Neutrophil (primary cell): Measurements from ENCODE around the gene CAMK4.

ENCODE experiments used
- H3K27ac ChIP-seq: fragments of 200-600 bp; sonication (generic); 2 replicates; pipeline ENCODE4 v1.5.1; 2016; ENCODE audit warnings: mild to moderate bottlenecking, moderate library complexity
- H3K27me3 ChIP-seq: fragments of 200-600 bp; sonication (generic); 2 replicates; pipeline ENCODE4 v1.6.0; 2016; ENCODE audit warnings: mild to moderate bottlenecking
- H3K36me3 ChIP-seq: fragments of 200-600 bp; sonication (generic); 2 replicates; pipeline ENCODE4 v1.5.1; 2017
- H3K4me1 ChIP-seq, 2 experiments: fragments of 200-600 bp in 1 of 2; sonication (generic) in 1 of 2; 1 replicate in 1 of 2; 2 replicates in 1 of 2; pipeline versions ENCODE4 v1.5.1 to v1.6.1; 2013 to 2016; ENCODE audit warnings: low read depth in 1 of 2, low read length in 1 of 2, mild to moderate bottlenecking in 1 of 2, moderate library complexity in 1 of 2; ENCODE audit not compliant: control insufficient read depth in 1 of 2, insufficient read depth in 1 of 2
- H3K4me3 ChIP-seq, 2 experiments: fragments of 200-600 bp in 1 of 2; sonication (generic) in 1 of 2; 1 replicate in 1 of 2; 2 replicates in 1 of 2; pipeline ENCODE4 v1.5.1; 2013 to 2016; ENCODE audit warnings: low read depth in 1 of 2, low read length in 1 of 2, mild to moderate bottlenecking in 1 of 2, moderate library complexity in 1 of 2
- H3K9me3 ChIP-seq: fragments of 200-600 bp; sonication (generic); 2 replicates; pipeline ENCODE4 v1.5.1; 2016
- TF ChIP-seq, protein P1 (sequence below): fragments of 200-600 bp; sonication (generic); IDR thresholded peaks from 2 replicates; pipeline ENCODE4 v1.5.1; 2016; ENCODE audit warnings: antibody characterized with exemption

The CAMK4 gene

DNA sequence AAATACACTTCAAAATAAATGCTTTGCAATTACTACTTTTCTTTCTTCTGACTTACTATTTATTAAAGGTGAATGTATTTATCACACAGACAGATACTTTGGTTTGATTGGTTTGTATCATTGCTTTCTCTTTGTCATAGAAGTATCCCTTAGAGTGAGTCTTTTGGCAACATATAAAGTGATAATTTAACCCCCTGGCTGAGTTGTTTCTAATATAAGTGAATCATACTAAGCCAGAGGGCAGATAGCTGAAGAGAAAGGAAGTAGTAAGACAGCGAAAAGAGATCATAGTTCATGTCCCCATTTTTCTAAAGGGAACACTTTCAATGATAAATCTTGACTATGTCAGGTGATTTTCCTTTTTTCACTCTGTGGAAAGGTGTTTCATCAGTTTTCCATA lies 38.6 kb downstream of the CAMK4 start:
- Histone ChIP-seq H3K9me3 (no peaks in the 10 kb centered on the region), H3K27me3 (no peaks in the 10 kb centered on the region), H3K4me3 (no peak overlapping the region), H3K27ac (no peak overlapping the region), H3K36me3 (no peaks in the 10 kb centered on the region), H3K4me1 (no peaks in the 10 kb centered on the region)
- TF ChIP-seq, protein P1, sequence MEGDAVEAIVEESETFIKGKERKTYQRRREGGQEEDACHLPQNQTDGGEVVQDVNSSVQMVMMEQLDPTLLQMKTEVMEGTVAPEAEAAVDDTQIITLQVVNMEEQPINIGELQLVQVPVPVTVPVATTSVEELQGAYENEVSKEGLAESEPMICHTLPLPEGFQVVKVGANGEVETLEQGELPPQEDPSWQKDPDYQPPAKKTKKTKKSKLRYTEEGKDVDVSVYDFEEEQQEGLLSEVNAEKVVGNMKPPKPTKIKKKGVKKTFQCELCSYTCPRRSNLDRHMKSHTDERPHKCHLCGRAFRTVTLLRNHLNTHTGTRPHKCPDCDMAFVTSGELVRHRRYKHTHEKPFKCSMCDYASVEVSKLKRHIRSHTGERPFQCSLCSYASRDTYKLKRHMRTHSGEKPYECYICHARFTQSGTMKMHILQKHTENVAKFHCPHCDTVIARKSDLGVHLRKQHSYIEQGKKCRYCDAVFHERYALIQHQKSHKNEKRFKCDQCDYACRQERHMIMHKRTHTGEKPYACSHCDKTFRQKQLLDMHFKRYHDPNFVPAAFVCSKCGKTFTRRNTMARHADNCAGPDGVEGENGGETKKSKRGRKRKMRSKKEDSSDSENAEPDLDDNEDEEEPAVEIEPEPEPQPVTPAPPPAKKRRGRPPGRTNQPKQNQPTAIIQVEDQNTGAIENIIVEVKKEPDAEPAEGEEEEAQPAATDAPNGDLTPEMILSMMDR: no peak

DNA sequence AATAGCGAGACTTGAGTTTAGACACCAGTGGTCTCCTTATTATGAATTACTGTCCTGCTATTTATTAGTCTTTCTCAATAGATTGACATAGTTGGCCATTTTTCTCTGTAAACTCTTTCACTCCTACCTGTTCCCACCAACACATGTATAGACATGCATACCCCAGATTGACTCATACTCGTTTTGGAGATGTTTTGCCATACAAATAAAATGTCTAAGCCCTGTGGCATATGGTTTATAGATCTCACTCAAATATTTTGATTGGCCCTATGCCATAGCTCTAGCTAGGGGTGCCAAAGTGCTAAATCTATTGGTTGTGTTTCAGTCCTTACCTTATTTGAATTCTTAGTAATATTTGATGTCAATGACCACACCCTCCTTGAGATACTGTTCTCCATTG lies 42.3 kb downstream of the CAMK4 start:
- H3K4me1 ChIP-seq: no peaks in the 10 kb centered on the region
- no peaks in the 10 kb centered on the region for H3K27me3 ChIP-seq
- H3K27ac ChIP-seq: no peak overlapping the region
- H3K4me3 ChIP-seq: no peak overlapping the region
- no peaks in the 10 kb centered on the region for H3K9me3 ChIP-seq
- no peaks in the 10 kb centered on the region for H3K36me3 ChIP-seq
- TF ChIP-seq, protein P1: no peak

DNA sequence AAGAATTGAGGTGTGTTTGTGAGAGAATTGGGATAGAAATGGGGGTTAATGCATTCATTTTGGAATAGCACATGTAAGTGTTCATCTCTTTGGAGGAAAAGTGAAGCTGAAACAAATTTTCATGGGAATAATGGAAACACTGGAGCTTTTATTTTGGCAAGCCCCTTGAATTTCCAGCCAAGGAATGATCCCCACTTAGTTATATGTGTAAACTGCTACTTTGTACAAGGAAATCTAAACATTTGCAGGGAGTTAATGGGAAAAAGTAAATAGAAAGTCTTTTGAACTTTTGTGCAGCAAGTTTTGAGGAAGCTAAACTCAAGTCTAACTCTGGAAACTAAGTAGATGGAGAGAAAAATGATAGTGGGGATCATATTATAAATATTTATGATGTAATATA lies 44.1 kb downstream of the CAMK4 start:
- Histone ChIP-seq H3K27ac (no peak overlapping the region), H3K4me3 (no peak overlapping the region), H3K36me3 (no peaks in the 10 kb centered on the region), H3K27me3 (no peaks in the 10 kb centered on the region), H3K4me1 (no peaks in the 10 kb centered on the region), H3K9me3 (no peaks in the 10 kb centered on the region)
- TF ChIP-seq, protein P1: no peak

DNA sequence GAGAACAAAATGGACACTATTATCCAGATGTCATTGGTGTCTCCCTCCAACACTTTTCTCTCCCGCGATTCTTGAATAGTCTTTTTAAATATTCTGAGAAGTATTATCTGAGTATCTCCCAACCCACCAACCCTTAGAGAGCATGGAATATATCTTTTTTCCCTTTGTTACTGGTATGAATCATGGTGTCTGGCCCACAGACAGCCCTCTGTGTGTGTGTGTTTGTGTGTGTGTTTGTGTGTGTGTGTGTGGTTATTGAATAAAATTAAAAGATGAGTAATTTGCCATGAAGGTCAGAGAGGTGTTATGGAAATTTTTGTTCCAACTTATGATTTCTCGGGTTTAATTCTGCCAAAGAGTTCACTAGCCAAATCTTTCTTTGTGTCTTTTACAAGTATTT lies 47.7 kb downstream of the CAMK4 start:
- Histone ChIP-seq H3K27ac (no peak overlapping the region), H3K4me3 (no peak overlapping the region), H3K36me3 (no peaks in the 10 kb centered on the region), H3K9me3 (no peaks in the 10 kb centered on the region), H3K4me1 (no peaks in the 10 kb centered on the region), H3K27me3 (peaks cover 3% of the 10 kb centered on the region)
- TF ChIP-seq, protein P1: no peak

DNA sequence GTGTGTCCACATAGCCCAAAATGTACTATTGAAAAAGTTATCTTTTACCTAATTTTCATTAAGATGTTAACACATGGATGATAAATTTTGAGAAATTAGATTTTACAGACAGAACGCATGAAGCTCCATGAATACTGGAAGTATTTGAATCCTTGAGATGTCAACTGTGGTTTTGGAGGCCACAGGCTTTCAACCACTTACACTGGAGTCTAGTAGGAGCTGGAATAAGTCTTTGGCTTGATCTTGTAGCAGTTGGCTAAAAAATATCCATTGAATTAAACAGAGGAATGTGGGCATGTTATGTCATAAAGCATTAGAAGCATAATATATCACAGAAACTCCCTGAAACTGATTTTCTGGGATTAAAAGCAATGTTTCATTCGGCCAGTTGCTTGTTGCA lies 52.9 kb downstream of the CAMK4 start:
- H3K4me3 ChIP-seq: no peak overlapping the region
- no peaks in the 10 kb centered on the region for H3K9me3 ChIP-seq
- no peak overlapping the region for H3K27ac ChIP-seq
- TF ChIP-seq, protein P1: no peak
- peaks cover 3% of the 10 kb centered on the region for H3K27me3 ChIP-seq
- H3K4me1 ChIP-seq: no peaks in the 10 kb centered on the region
- no peaks in the 10 kb centered on the region for H3K36me3 ChIP-seq
